GM20000 (cell line): Measurements from ENCODE around the gene PXDN.

Source experiments
- DNase-seq: peaks from one replicate; pipeline ENCODE4 v3.0.0; 2012; ENCODE audit warnings: low spot score
- CTCF ChIP-seq: IDR thresholded peaks from 2 replicates; pipeline ENCODE4 v1.5.1; 2012; ENCODE audit warnings: mild to moderate bottlenecking, control low read depth; ENCODE audit errors: extremely low read depth, missing control alignments

The PXDN gene

GRCh38 chr2:1636791-1637415 lies 107.4 kb downstream of the PXDN start:
- DNase-seq: no peak
- TF ChIP-seq CTCF: no peak

GRCh38 chr2:1635823-1636222 lies 108.5 kb downstream of the PXDN start:
- TF ChIP-seq CTCF: no peak
- no peak for DNase-seq

- no peak for DNase-seq
- no peak for TF ChIP-seq CTCF
Observed at GRCh38 chr2:1634681-1635341, 109.5 kb downstream of the PXDN start.

GRCh38 chr2:1633936-1634587 lies 110.3 kb downstream of the PXDN start:
- no peak for TF ChIP-seq CTCF
- DNase-seq: no peak

- no peak for TF ChIP-seq CTCF
- DNase-seq: no peak
Observed at GRCh38 chr2:1633092-1633671, 111.1 kb downstream of the PXDN start.

- no peak for TF ChIP-seq CTCF
- no peak for DNase-seq
Observed at GRCh38 chr2:1632510-1632909, 111.8 kb downstream of the PXDN start.

GRCh38 chr2:1632002-1632348 lies 112.3 kb downstream of the PXDN start:
- TF ChIP-seq CTCF: no peak
- no peak for DNase-seq
